ENCODE measurements around the gene ARSB.

The ARSB gene

GRCh38 chr5:78751872-78752271, 233.2 kb downstream of the ARSB start:
- DNase-seq = no peak
- no peak for TF ChIP-seq EZH2 (optimal IDR thresholded peaks at IDR 0.05; ENCODE audit: low read depth, low read length)
- TF ChIP-seq EZH2phosphoT487 (IDR thresholded peaks at IDR 0.05; ENCODE audit: low read length) = no peak
- no peak for TF ChIP-seq CTCF (IDR thresholded peaks at IDR 0.05; ENCODE audit: low read length)
- Histone ChIP-seq H3K4me3 (ENCODE audit: low read length) (no peak overlapping the region), H3K36me3 (replicated peaks; ENCODE audit: insufficient read depth, low read length) (no peaks in the 10 kb centered on the region), H4K20me1 (ENCODE audit: insufficient read depth, low read length) (no peaks in the 10 kb centered on the region), H3K27ac (ENCODE audit: low read length) (no peak overlapping the region), H3F3A (ENCODE audit: insufficient read depth, low read length) (no peaks in the 10 kb centered on the region), H3K9me2 (replicated peaks; ENCODE audit: insufficient read depth, low read length) (no peaks in the 10 kb centered on the region), H3K4me1 (ENCODE audit: low read length) (peaks cover 11% of the 10 kb centered on the region), H2AFZ (ENCODE audit: low read length) (no peak overlapping the region), H3K27me3 (replicated peaks; ENCODE audit: insufficient read depth, low read length) (no peaks in the 10 kb centered on the region), H3K79me2 (ENCODE audit: low read length) (no peaks in the 10 kb centered on the region), H3K9ac (ENCODE audit: low read length) (no peak overlapping the region), H3K4me2 (ENCODE audit: low read depth, low read length) (no peak overlapping the region), H3K9me3 (replicated peaks; ENCODE audit: insufficient read depth, low read length) (no peaks in the 10 kb centered on the region)

GRCh38 chr5:78750281-78750680, 234.8 kb downstream of the ARSB start:
- Histone ChIP-seq H4K20me1 (ENCODE audit: insufficient read depth, low read length) (no peaks in the 10 kb centered on the region), H3K4me3 (ENCODE audit: low read length) (no peak overlapping the region), H3K9me3 (replicated peaks; ENCODE audit: insufficient read depth, low read length) (no peaks in the 10 kb centered on the region)

GRCh38 chr5:78747705-78748359, 237.3 kb downstream of the ARSB start:
- H3K9me2 ChIP-seq (replicated peaks; ENCODE audit: insufficient read depth, low read length) = no peaks in the 10 kb centered on the region
- DNase-seq = no peak
- H3K4me1 ChIP-seq (ENCODE audit: low read length) = no peaks in the 10 kb centered on the region
- no peaks in the 10 kb centered on the region for H3K36me3 ChIP-seq (replicated peaks; ENCODE audit: insufficient read depth, low read length)
- no peak for TF ChIP-seq EZH2 (optimal IDR thresholded peaks at IDR 0.05; ENCODE audit: low read depth, low read length)
- TF ChIP-seq EZH2phosphoT487 (IDR thresholded peaks at IDR 0.05; ENCODE audit: low read length) = no peak
- no peak for TF ChIP-seq CTCF (IDR thresholded peaks at IDR 0.05; ENCODE audit: low read length)
- H3K9me3 ChIP-seq (replicated peaks; ENCODE audit: insufficient read depth, low read length) = no peaks in the 10 kb centered on the region
- no peak overlapping the region for H3K4me3 ChIP-seq (ENCODE audit: low read length)
- H3K9ac ChIP-seq (ENCODE audit: low read length) = no peak overlapping the region
- H2AFZ ChIP-seq (ENCODE audit: low read length) = no peak overlapping the region
- H4K20me1 ChIP-seq (ENCODE audit: insufficient read depth, low read length) = no peaks in the 10 kb centered on the region
- H3F3A ChIP-seq (ENCODE audit: insufficient read depth, low read length) = no peaks in the 10 kb centered on the region
- no peak overlapping the region for H3K4me2 ChIP-seq (ENCODE audit: low read depth, low read length)
- H3K79me2 ChIP-seq (ENCODE audit: low read length) = no peaks in the 10 kb centered on the region
- no peak overlapping the region for H3K27ac ChIP-seq (ENCODE audit: low read length)
- no peaks in the 10 kb centered on the region for H3K27me3 ChIP-seq (replicated peaks; ENCODE audit: insufficient read depth, low read length)

More at GRCh38 chr5:78750281-78750680, 234.8 kb downstream of the ARSB start:
- no peak for DNase-seq
- Histone ChIP-seq H3K27me3 (replicated peaks; ENCODE audit: insufficient read depth, low read length) (no peaks in the 10 kb centered on the region), H3K36me3 (replicated peaks; ENCODE audit: insufficient read depth, low read length) (no peaks in the 10 kb centered on the region), H3K79me2 (ENCODE audit: low read length) (no peaks in the 10 kb centered on the region), H3F3A (ENCODE audit: insufficient read depth, low read length) (no peaks in the 10 kb centered on the region), H3K9ac (ENCODE audit: low read length) (no peak overlapping the region), H3K9me2 (replicated peaks; ENCODE audit: insufficient read depth, low read length) (no peaks in the 10 kb centered on the region), H2AFZ (ENCODE audit: low read length) (no peak overlapping the region), H3K4me1 (ENCODE audit: low read length) (peaks cover 9% of the 10 kb centered on the region), H3K4me2 (ENCODE audit: low read depth, low read length) (no peak overlapping the region), H3K27ac (ENCODE audit: low read length) (no peak overlapping the region)
- TF ChIP-seq EZH2 (optimal IDR thresholded peaks at IDR 0.05; ENCODE audit: low read depth, low read length) (no peak), CTCF (IDR thresholded peaks at IDR 0.05; ENCODE audit: low read length) (no peak), EZH2phosphoT487 (IDR thresholded peaks at IDR 0.05; ENCODE audit: low read length) (no peak)
